Sigmoid colon (tissue), 4 donors: Measurements from ENCODE around the gene ZSCAN16.
"Not testable (repeated sequence)": the region's sequence is repeated elsewhere in the genome, so short reads cannot be mapped to it uniquely, and the experiment has no call there.

Experiments
- CTCF ChIP-seq, 4 experiments: fragments of 450-650 bp in 3 of 4; fragments of 200-600 bp in 1 of 4; IDR thresholded peaks; one replicate each; pipeline ENCODE4 v1.5.1; 2016 to 2019; ENCODE audit warnings: antibody characterized with exemption in 4 of 4, mild to moderate bottlenecking in 3 of 4, moderate library complexity in 2 of 4
- EP300 ChIP-seq, 4 donors: sonication (generic); formaldehyde crosslinking; IDR thresholded peaks; one replicate each; pipeline ENCODE4 v1.6.1; 2017; ENCODE audit warnings: antibody characterized with exemption in 4 of 4
- POLR2A ChIP-seq, 2 donors: fragments of 450-650 bp; IDR thresholded peaks; one replicate each; pipeline ENCODE4 v1.6.1; 2016; ENCODE audit warnings: antibody characterized with exemption in 2 of 2, mild to moderate bottlenecking in 2 of 2, moderate library complexity in 2 of 2
- POLR2AphosphoS5 ChIP-seq, 4 donors: sonication (generic); formaldehyde crosslinking; IDR thresholded peaks; one replicate each; pipeline ENCODE4 v1.6.1; 2017; ENCODE audit warnings: antibody characterized with exemption in 4 of 4

DNA sequence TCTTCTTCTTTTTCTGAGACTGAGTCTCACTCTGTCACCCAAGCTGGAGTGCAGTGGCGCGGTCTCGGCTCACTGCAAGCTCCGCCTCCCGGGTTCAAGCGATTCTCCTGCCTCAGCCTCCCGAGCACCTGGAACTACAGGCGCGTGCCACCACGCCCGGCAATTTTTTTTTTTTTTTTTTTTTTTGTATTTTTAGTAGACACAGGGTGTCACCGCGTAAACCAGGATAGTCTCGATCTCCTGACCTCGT lies 44.1 kb upstream of the ZSCAN16 start, which contains the start of gene ZNF165:
- not testable (repeated sequence) for TF ChIP-seq CTCF, EP300, POLR2AphosphoS5, POLR2A (IDR thresholded peaks at IDR 0.05)
